H9 (cell line): ENCODE data around the gene MOB3C. TPM values are rescaled to one million over a fixed set of nuclear protein-coding genes. Genes with fewer than 3 reads are reported as not detected.

Experiments used
- DNase-seq: peaks from one replicate; pipeline ENCODE4 v3.0.0-alpha.2; 2017
- H2AFZ ChIP-seq: one replicate; pipeline ENCODE4 v1.6.1; 2013; ENCODE audit warnings: mild to moderate bottlenecking, low read length, control low read depth, moderate library complexity
- H2AK5ac ChIP-seq: 2 replicates; pipeline ENCODE4 v1.6.1; 2013; ENCODE audit warnings: low read length, control low read depth, mixed read lengths; ENCODE audit not compliant: insufficient read length
- H2BK120ac ChIP-seq: one replicate; pipeline ENCODE4 v1.6.1; 2013; ENCODE audit warnings: low read depth, mild to moderate bottlenecking, low read length, control low read depth, inconsistent platforms; ENCODE audit not compliant: poor library complexity, severe bottlenecking
- H2BK12ac ChIP-seq: 2 replicates; pipeline ENCODE4 v1.6.1; 2013; ENCODE audit warnings: low read length, control low read depth, mixed read lengths, low read depth; ENCODE audit not compliant: insufficient read length
- H2BK15ac ChIP-seq: 2 replicates; pipeline ENCODE4 v1.6.1; 2013; ENCODE audit warnings: low read depth, low read length, control low read depth
- H2BK20ac ChIP-seq: one replicate; pipeline ENCODE4 v1.6.1; 2013; ENCODE audit warnings: low read depth, mild to moderate bottlenecking, low read length, control low read depth, inconsistent platforms; ENCODE audit not compliant: poor library complexity, severe bottlenecking
- H2BK5ac ChIP-seq: 2 replicates; pipeline ENCODE4 v1.6.1; 2013; ENCODE audit warnings: low read length, control low read depth, mixed read lengths; ENCODE audit not compliant: insufficient read length
- H3K14ac ChIP-seq: 2 replicates; pipeline ENCODE4 v1.6.1; 2013; ENCODE audit warnings: low read length, control low read depth; ENCODE audit not compliant: insufficient read depth
- H3K18ac ChIP-seq: 2 replicates; pipeline ENCODE4 v1.6.1; 2013; ENCODE audit warnings: low read depth, mild to moderate bottlenecking, mixed read lengths, low read length, control low read depth; ENCODE audit not compliant: insufficient read length
- H3K23ac ChIP-seq: 2 replicates; pipeline ENCODE4 v1.6.1; 2013; ENCODE audit warnings: low read length, control low read depth, mixed read lengths, low read depth; ENCODE audit not compliant: insufficient read length
- H3K23me2 ChIP-seq: 2 replicates; pipeline ENCODE4 v1.6.1; 2013; ENCODE audit warnings: low read depth, mild to moderate bottlenecking, mixed read lengths, low read length, control low read depth; ENCODE audit not compliant: insufficient read length, poor library complexity, severe bottlenecking
- H3K27ac ChIP-seq: 2 replicates; pipeline ENCODE4 v1.5.1; 2013; ENCODE audit warnings: low read length, control low read depth, mixed read lengths, low read depth; ENCODE audit not compliant: insufficient read length
- H3K27me3 ChIP-seq: 2 replicates; pipeline ENCODE4 v1.6.1; 2013; ENCODE audit warnings: low read length, control low read depth, inconsistent platforms; ENCODE audit not compliant: insufficient read depth
- H3K4ac ChIP-seq: 2 replicates; pipeline ENCODE4 v1.6.1; 2013; ENCODE audit warnings: low read depth, mild to moderate bottlenecking, control low read depth, inconsistent platforms, low read length, moderate library complexity
- H3K4me1 ChIP-seq: 2 replicates; pipeline ENCODE4 v1.6.1; 2013; ENCODE audit warnings: low read length, control low read depth, inconsistent platforms; ENCODE audit not compliant: insufficient read depth
- H3K4me2 ChIP-seq: 2 replicates; pipeline ENCODE4 v1.6.1; 2013; ENCODE audit warnings: low read length, control low read depth, mixed read lengths; ENCODE audit not compliant: insufficient read length, insufficient read depth
- H3K56ac ChIP-seq: 2 replicates; pipeline ENCODE4 v1.6.1; 2013; ENCODE audit warnings: low read depth, mild to moderate bottlenecking, mixed read lengths, low read length, control low read depth; ENCODE audit not compliant: insufficient read length
- H3K79me1 ChIP-seq: 2 replicates; pipeline ENCODE4 v1.6.1; 2013; ENCODE audit warnings: low read depth, mild to moderate bottlenecking, moderate library complexity, low read length, control low read depth, inconsistent platforms; ENCODE audit not compliant: insufficient read depth, poor library complexity, severe bottlenecking
- H3K79me2 ChIP-seq: 2 replicates; pipeline ENCODE4 v1.6.1; 2013; ENCODE audit warnings: low read length, control low read depth, inconsistent platforms; ENCODE audit not compliant: insufficient read depth
- H3K9ac ChIP-seq: 2 replicates; pipeline ENCODE4 v1.6.1; 2013; ENCODE audit warnings: low read length, control low read depth, mixed read lengths; ENCODE audit not compliant: insufficient read length; ENCODE audit errors: extremely low read depth
- H3K9me3 ChIP-seq: one replicate; pipeline ENCODE4 v1.6.1; 2013; ENCODE audit warnings: low read depth, low read length, inconsistent platforms; ENCODE audit not compliant: control insufficient read depth
- H3T11ph ChIP-seq: one replicate; pipeline ENCODE4 v1.6.1; 2013; ENCODE audit warnings: mild to moderate bottlenecking, low read length, control low read depth, inconsistent platforms
- H4K20me1 ChIP-seq: one replicate; pipeline ENCODE4 v1.6.1; 2013; ENCODE audit not compliant: control insufficient read depth, insufficient read length, insufficient read depth
- H4K5ac ChIP-seq: 2 replicates; pipeline ENCODE4 v1.6.1; 2013; ENCODE audit warnings: low read depth, mild to moderate bottlenecking, mixed read lengths, low read length, control low read depth; ENCODE audit not compliant: insufficient read length
- H4K8ac ChIP-seq: replicated peaks from 2 replicates; pipeline ENCODE4 v1.6.1; 2013; ENCODE audit warnings: low read length, control low read depth, mixed read lengths, low read depth; ENCODE audit not compliant: insufficient read length
- H4K91ac ChIP-seq: 2 replicates; pipeline ENCODE4 v1.6.1; 2013; ENCODE audit warnings: low read depth, mild to moderate bottlenecking, moderate library complexity, mixed read lengths, low read length, control low read depth; ENCODE audit not compliant: insufficient read length
- H3K27ac Mint-ChIP-seq, 3 experiments: 2 replicates in 2 of 3; 3 replicates in 1 of 3; pipeline ENCODE4 v1.8.0; 2020 to 2021; ENCODE audit warnings: mixed read lengths in 3 of 3, mild to moderate bottlenecking in 1 of 3, moderate library complexity in 1 of 3
- H3K27me3 Mint-ChIP-seq: 2 replicates; pipeline ENCODE4 v1.8.0; 2021; ENCODE audit warnings: low read depth, mild to moderate bottlenecking, moderate library complexity, mixed read lengths
- H3K36me3 Mint-ChIP-seq, 3 experiments: 2 replicates in 2 of 3; 3 replicates in 1 of 3; pipeline ENCODE4 v1.8.0; 2020 to 2021; ENCODE audit warnings: low read depth in 3 of 3, mixed read lengths in 3 of 3; ENCODE audit not compliant: insufficient read depth in 1 of 3
- H3K4me1 Mint-ChIP-seq, 2 experiments: 2 replicates each; pipeline ENCODE4 v1.8.0; 2020; ENCODE audit warnings: mixed read lengths in 2 of 2
- H3K4me3 Mint-ChIP-seq, 2 experiments: 2 replicates in 1 of 2; 3 replicates in 1 of 2; pipeline ENCODE4 v1.8.0; 2020 to 2021; ENCODE audit warnings: mild to moderate bottlenecking in 2 of 2, mixed read lengths in 2 of 2, moderate library complexity in 1 of 2
- H3K9me3 Mint-ChIP-seq, 2 experiments: 2 replicates in 1 of 2; 3 replicates in 1 of 2; pipeline ENCODE4 v1.8.0; 2020; ENCODE audit warnings: mild to moderate bottlenecking in 2 of 2, mixed read lengths in 2 of 2, moderate library complexity in 1 of 2
- WGBS: extraction: QIAGEN DNeasy Blood & Tissue Kit; methylation state at CpG from one replicate; pipeline ENCODE4 v1.1.7; 2013; ENCODE audit warnings: missing lambda C conversion rate, low lambda C conversion rate, mixed read lengths; ENCODE audit not compliant: insufficient read length; ENCODE audit errors: extremely low coverage; 5-methylcytosine and 5-hydroxymethylcytosine counted together
- total RNA-seq: library from RNA; stranded (reverse); gene quantifications from 2 replicates; pipeline ENCODE4 v1.2.1, GENCODE V29; 2021
- TF ChIP-seq, protein P1 (sequence below): fragments of 200-600 bp; sonication (generic); conservative IDR thresholded peaks from 3 replicates; pipeline ENCODE4 v1.8.0; 2021; ENCODE audit warnings: antibody characterized with exemption, mild to moderate bottlenecking

MOB3C gene
- total RNA-seq, 1 experiment from 2014 or later: 3.2 TPM

DNA sequence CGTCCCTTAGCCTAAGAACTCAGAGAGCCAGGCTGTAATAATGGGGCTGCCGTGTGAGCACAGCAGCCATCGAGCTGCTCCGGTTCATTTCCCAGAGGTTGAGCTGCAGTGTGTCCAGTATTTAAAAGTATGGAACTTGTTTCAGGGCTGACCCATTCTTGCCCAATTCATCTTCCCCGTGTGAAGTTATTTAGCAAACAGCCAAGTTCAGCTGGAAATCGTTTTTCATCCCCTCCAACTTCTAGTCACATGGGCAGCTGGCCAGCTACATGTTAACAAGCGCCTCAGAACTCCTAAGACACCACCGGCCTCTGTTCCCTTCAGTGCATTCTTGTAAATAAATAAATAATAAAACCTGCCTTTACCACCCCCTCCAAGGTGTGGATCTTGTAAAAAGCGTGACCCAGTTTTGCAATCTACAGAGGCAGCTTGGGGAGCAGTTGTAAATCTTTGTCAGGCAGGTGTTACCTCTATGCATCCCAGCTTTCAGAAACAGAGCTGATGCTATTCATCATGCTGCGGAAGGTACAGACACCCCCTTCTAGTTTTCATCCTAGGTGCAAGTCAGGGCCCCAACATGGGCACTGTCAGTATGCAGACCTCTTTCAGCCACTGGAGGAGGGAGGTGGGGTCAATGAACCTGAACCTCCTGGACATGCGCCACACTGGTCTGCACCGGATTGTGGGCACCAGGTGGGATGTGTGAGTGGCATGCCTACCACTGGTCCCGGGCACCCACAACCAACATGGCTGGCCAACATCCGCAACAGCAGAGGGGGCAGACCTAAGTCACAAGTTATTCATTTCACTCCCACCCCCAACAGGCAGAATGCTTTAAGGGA is 46.5 kb downstream of the MOB3C start:
- no peak overlapping the region for H4K5ac ChIP-seq
- peaks cover 2% of the 10 kb centered on the region for H3K23me2 ChIP-seq
- no peaks in the 10 kb centered on the region; the same call in 1 of the 2 replicates for H3K4me1 ChIP-seq
- H3K9ac ChIP-seq: no peak overlapping the region
- no CpG with 5 or more reads among the region's 14 CpGs for WGBS
- no peak overlapping the region for H3K4ac ChIP-seq
- no peak overlapping the region for H2AK5ac ChIP-seq
- DNase-seq: no peak
- H3K14ac ChIP-seq: peak overlapping the region; percentile 47; the same call in 1 of the 2 replicates
- H3K9me3 ChIP-seq: no peaks in the 10 kb centered on the region
- no peak overlapping the region for H3K23ac ChIP-seq
- H3K79me1 ChIP-seq: no peaks in the 10 kb centered on the region
- H3K4me1 Mint-ChIP-seq: peaks cover 16 to 29% of the 10 kb centered on the region in 2 experiments
- no peaks in the 10 kb centered on the region for H4K20me1 ChIP-seq
- no peak overlapping the region for H3K27ac Mint-ChIP-seq
- H4K91ac ChIP-seq: no peak overlapping the region
- no peak overlapping the region for H3T11ph ChIP-seq
- H3K56ac ChIP-seq: no peak overlapping the region
- no peak overlapping the region for H2BK120ac ChIP-seq
- H3K27me3 Mint-ChIP-seq: no peaks in the 10 kb centered on the region
- H2BK20ac ChIP-seq: no peak overlapping the region
- no peak overlapping the region for H3K4me3 Mint-ChIP-seq
- no peak overlapping the region for H2BK15ac ChIP-seq
- H2BK12ac ChIP-seq: no peak overlapping the region
- no peak overlapping the region for H3K4me2 ChIP-seq
- no peak overlapping the region for H3K27ac ChIP-seq
- H2BK5ac ChIP-seq: no peak overlapping the region
- TF ChIP-seq, protein P1, sequence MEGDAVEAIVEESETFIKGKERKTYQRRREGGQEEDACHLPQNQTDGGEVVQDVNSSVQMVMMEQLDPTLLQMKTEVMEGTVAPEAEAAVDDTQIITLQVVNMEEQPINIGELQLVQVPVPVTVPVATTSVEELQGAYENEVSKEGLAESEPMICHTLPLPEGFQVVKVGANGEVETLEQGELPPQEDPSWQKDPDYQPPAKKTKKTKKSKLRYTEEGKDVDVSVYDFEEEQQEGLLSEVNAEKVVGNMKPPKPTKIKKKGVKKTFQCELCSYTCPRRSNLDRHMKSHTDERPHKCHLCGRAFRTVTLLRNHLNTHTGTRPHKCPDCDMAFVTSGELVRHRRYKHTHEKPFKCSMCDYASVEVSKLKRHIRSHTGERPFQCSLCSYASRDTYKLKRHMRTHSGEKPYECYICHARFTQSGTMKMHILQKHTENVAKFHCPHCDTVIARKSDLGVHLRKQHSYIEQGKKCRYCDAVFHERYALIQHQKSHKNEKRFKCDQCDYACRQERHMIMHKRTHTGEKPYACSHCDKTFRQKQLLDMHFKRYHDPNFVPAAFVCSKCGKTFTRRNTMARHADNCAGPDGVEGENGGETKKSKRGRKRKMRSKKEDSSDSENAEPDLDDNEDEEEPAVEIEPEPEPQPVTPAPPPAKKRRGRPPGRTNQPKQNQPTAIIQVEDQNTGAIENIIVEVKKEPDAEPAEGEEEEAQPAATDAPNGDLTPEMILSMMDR: no peak
- H3K27me3 ChIP-seq: no peaks in the 10 kb centered on the region
- no peak overlapping the region for H3K18ac ChIP-seq
- no peak overlapping the region for H2AFZ ChIP-seq
- H3K79me2 ChIP-seq: no peaks in the 10 kb centered on the region
- no peak overlapping the region for H4K8ac ChIP-seq
- H3K9me3 Mint-ChIP-seq: no peaks in the 10 kb centered on the region
- peaks cover 0 to 3% (median 0%) of the 10 kb centered on the region in 3 experiments; a peak in 3 of 7 replicates for H3K36me3 Mint-ChIP-seq
